Measurements from ENCODE around the gene CYP24A1.

Gene CYP24A1

DNA sequence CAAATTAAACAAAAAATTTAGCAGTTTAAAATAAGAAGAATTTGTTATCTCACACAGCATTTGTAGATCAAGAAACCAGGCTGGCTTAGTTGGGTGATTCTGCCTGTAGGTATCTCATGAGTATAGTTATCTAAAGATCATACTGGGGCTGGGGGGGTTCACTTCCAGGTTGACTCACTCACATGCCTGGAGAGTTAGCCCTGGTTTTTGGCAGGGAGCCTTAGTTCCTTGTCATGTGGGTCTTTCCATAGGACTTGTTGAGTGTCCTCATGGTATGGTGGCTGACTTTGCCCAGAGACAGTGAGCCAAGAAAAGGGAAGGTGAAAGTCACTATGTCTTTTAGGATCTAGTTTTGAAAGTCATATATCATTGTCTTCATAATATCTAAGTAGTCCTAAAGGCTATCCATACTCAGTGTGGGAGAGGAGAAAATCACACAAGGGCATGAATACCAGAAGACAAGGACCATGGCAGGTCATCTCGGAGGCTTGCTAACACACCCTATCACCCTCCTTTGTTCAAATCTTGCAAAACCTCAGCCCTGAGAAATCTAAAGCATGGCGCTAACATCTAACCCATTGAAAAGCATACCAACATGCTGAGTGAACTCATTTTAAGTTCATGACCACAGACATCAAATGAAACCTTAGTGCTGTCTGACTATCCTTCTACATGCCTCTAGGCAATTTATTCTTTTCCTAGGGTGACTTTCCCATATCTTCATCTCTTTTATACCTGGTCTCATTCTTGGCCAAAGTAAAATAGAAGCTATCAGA, 39.2 kb downstream of the CYP24A1 start:
- H3K79me2 ChIP-seq (ENCODE audit: control insufficient read depth, low read length): no peaks in the 10 kb centered on the region
- H3K4me1 ChIP-seq (ENCODE audit: control insufficient read depth, low read length): peaks cover 8% of the 10 kb centered on the region
- no peaks in the 10 kb centered on the region for H3K9me2 ChIP-seq (replicated peaks; ENCODE audit: control insufficient read depth, low read length)
- H3K27me3 ChIP-seq (ENCODE audit: control insufficient read depth, low read length): no peaks in the 10 kb centered on the region
- no peaks in the 10 kb centered on the region for H3K36me3 ChIP-seq (ENCODE audit: control insufficient read depth, low read length)
- H3K4me3 ChIP-seq (ENCODE audit: low read length): no peak overlapping the region
- H3K4me2 ChIP-seq (ENCODE audit: low read length): no peak overlapping the region
- no peaks in the 10 kb centered on the region for H4K20me1 ChIP-seq (ENCODE audit: control insufficient read depth, insufficient read depth, low read depth, low read length)
- H3K9me3 ChIP-seq (ENCODE audit: control insufficient read depth, insufficient read depth, low read length): no peaks in the 10 kb centered on the region
- no peak overlapping the region for H3K27ac ChIP-seq (ENCODE audit: low read depth, low read length)
- H3F3A ChIP-seq (ENCODE audit: control insufficient read depth, insufficient read depth): no peaks in the 10 kb centered on the region
- no peak for TF ChIP-seq CTCF (IDR thresholded peaks at IDR 0.05; ENCODE audit: low read depth, low read length, poor library complexity, severe bottlenecking)
- TF ChIP-seq EZH2phosphoT487 (IDR thresholded peaks at IDR 0.05; ENCODE audit: borderline replicate concordance, low read length): no peak

- H3K9me3 ChIP-seq (ENCODE audit: control insufficient read depth, insufficient read depth, low read length): no peaks in the 10 kb centered on the region
- no peaks in the 10 kb centered on the region for H3K36me3 ChIP-seq (ENCODE audit: control insufficient read depth, low read length)
- H3K79me2 ChIP-seq (ENCODE audit: control insufficient read depth, low read length): no peaks in the 10 kb centered on the region
- no peaks in the 10 kb centered on the region for H4K20me1 ChIP-seq (ENCODE audit: control insufficient read depth, insufficient read depth, low read depth, low read length)
- H3K4me2 ChIP-seq (ENCODE audit: low read length): no peak overlapping the region
- H3K4me3 ChIP-seq (ENCODE audit: low read length): no peak overlapping the region
- H3F3A ChIP-seq (ENCODE audit: control insufficient read depth, insufficient read depth): no peaks in the 10 kb centered on the region
- TF ChIP-seq CTCF (IDR thresholded peaks at IDR 0.05; ENCODE audit: low read depth, low read length, poor library complexity, severe bottlenecking): no peak
- TF ChIP-seq EZH2phosphoT487 (IDR thresholded peaks at IDR 0.05; ENCODE audit: borderline replicate concordance, low read length): no peak
- peaks cover 8% of the 10 kb centered on the region for H3K4me1 ChIP-seq (ENCODE audit: control insufficient read depth, low read length)
- no peak overlapping the region for H3K27ac ChIP-seq (ENCODE audit: low read depth, low read length)
- no peaks in the 10 kb centered on the region for H3K27me3 ChIP-seq (ENCODE audit: control insufficient read depth, low read length)
- no peaks in the 10 kb centered on the region for H3K9me2 ChIP-seq (replicated peaks; ENCODE audit: control insufficient read depth, low read length)
Measured at GRCh38 chr20:54133434-54134427, 40.1 kb downstream of the CYP24A1 start.

GRCh38 chr20:54132612-54133433, 41.0 kb downstream of the CYP24A1 start:
- Histone ChIP-seq H3K4me2 (ENCODE audit: low read length) (0 out of 2 replicates have a peak overlapping the region, but pooled peaks have one; percentile 24), H3F3A (ENCODE audit: control insufficient read depth, insufficient read depth) (no peaks in the 10 kb centered on the region), H3K27me3 (ENCODE audit: control insufficient read depth, low read length) (no peaks in the 10 kb centered on the region), H3K79me2 (ENCODE audit: control insufficient read depth, low read length) (no peaks in the 10 kb centered on the region), H3K4me3 (ENCODE audit: low read length) (no peak overlapping the region), H3K9me3 (ENCODE audit: control insufficient read depth, insufficient read depth, low read length) (no peaks in the 10 kb centered on the region), H3K27ac (ENCODE audit: low read depth, low read length) (no peak overlapping the region), H3K9me2 (replicated peaks; ENCODE audit: control insufficient read depth, low read length) (no peaks in the 10 kb centered on the region), H3K4me1 (ENCODE audit: control insufficient read depth, low read length) (peaks cover 8% of the 10 kb centered on the region), H4K20me1 (ENCODE audit: control insufficient read depth, insufficient read depth, low read depth, low read length) (no peaks in the 10 kb centered on the region), H3K36me3 (ENCODE audit: control insufficient read depth, low read length) (no peaks in the 10 kb centered on the region)
- TF ChIP-seq EZH2phosphoT487 (IDR thresholded peaks at IDR 0.05; ENCODE audit: borderline replicate concordance, low read length) (no peak), CTCF (IDR thresholded peaks at IDR 0.05; ENCODE audit: low read depth, low read length, poor library complexity, severe bottlenecking) (no peak)
